ENCODE measurements around the gene PAX7.
A peak's percentile ranks its signal among the peaks of the same experiment; 100 is the strongest.

PAX7 gene

DNA sequence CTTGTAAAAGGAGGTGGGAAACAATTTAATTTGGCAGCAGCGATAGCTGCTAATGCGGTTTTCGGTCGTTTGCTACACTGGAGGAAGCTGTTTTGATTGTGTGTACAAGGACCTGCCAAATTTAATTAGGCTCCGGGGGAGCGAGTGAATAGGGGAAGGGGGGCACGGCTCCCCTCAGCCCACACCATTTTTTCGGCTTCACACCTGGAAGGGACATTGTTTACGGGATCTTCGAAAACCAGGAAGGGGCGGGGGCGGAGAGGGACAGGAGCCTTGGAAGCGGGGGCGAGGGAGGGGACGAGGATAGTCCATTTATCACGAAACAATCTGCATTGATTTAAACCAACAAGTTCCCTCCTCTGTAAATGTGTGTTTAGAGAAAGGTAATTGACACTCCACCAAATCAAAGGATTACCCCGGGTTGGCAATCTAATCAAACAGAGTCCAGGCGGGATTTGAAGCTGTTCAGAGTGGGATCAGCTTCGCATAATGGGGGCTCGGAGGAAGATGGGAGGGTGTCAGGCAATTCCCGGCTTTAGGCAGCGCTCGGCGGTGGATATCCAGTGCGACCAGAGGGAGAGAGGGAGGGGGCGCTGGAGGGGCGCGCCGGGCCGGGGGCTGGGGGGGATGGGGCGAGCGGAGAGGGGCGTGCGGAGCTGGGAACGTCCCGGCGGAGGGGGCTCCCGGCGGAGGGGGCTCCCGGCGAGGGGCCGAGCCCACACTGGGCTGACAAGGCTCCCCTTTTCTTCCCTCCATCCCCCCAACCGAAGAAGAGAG, 9.8 kb downstream of the PAX7 start:
- Histone ChIP-seq H3K9me3 (ENCODE audit: low read length) (peaks cover 5% of the 10 kb centered on the region), H3K4me3 (ENCODE audit: low read length) (no peak overlapping the region), H3K27me3 (ENCODE audit: insufficient read depth, low read length) (peaks cover 95% of the 10 kb centered on the region), H3K36me3 (ENCODE audit: insufficient read depth, low read length) (no peaks in the 10 kb centered on the region), H2AFZ (ENCODE audit: low read depth, low read length) (no peak overlapping the region), H3K4me1 (ENCODE audit: insufficient read depth, low read length) (peaks cover 2% of the 10 kb centered on the region)

- H3K4me1 ChIP-seq (ENCODE audit: insufficient read depth, low read length): peaks cover 2% of the 10 kb centered on the region
- H3K27me3 ChIP-seq (ENCODE audit: insufficient read depth, low read length): peaks cover 95% of the 10 kb centered on the region
- H2AFZ ChIP-seq (ENCODE audit: low read depth, low read length): no peak overlapping the region
- no peaks in the 10 kb centered on the region for H3K36me3 ChIP-seq (ENCODE audit: insufficient read depth, low read length)
- no peak overlapping the region for H3K4me3 ChIP-seq (ENCODE audit: low read length)
- peaks cover under 1% of the 10 kb centered on the region for H3K9me3 ChIP-seq (ENCODE audit: low read length)
Measured at GRCh38 chr1:18641005-18641941, 10.6 kb downstream of the PAX7 start.

GRCh38 chr1:18642278-18643095, 11.8 kb downstream of the PAX7 start:
- no peaks in the 10 kb centered on the region for H3K9me3 ChIP-seq (ENCODE audit: low read length)
- no peak overlapping the region for H3K4me3 ChIP-seq (ENCODE audit: low read length)
- H3K4me1 ChIP-seq (ENCODE audit: insufficient read depth, low read length): peaks cover 8% of the 10 kb centered on the region

DNA sequence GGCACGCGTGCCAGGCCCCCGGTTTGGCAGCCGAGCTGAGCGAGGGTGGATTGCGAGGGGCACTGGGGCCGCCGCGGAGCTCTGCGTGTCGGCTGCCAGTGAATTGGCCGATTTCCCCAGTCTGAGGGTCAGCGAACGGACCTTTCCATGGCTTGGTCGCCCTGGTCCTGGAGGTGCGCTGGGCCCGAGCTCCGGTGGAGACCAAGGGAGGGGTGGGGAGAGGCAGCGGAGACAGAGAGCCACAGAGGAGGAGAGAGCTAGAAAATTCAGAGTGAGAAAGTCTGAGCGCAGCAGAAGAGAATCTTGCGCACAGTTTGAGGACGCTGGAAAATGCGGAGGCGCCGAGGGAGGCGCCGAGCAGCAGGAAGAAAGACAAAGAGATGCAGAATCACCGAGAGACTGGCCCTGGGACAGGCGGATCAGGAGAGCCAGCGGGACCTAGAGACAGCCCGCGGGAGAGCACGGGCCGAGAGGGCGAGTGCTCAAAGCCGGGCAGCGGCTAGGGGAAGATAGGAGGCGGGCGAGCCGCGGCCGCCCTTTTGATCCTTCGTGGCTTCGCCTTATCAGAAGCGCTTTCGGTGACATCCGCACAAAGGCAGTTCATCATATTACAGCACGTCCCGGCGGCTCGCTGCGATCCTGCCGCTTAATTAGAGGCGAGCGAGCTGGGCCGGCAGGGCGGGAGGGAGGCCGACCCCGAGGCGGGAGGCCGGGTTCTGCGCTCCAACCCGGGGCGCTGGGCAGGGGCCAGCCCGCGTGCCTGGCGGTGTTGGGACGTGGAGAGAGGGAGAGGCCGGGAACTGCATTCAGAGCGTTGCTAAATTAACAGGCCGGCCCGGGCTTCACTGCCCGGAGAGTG, 12.7 kb downstream of the PAX7 start:
- no peaks in the 10 kb centered on the region for H3K36me3 ChIP-seq (ENCODE audit: insufficient read depth, low read length)
- peak overlapping the region; percentile 14 for H3K4me3 ChIP-seq (ENCODE audit: low read length)
- H2AFZ ChIP-seq (ENCODE audit: low read depth, low read length): no peak overlapping the region
- peaks cover 10% of the 10 kb centered on the region for H3K4me1 ChIP-seq (ENCODE audit: insufficient read depth, low read length)
- peaks cover 90% of the 10 kb centered on the region for H3K27me3 ChIP-seq (ENCODE audit: insufficient read depth, low read length)
- no peaks in the 10 kb centered on the region for H3K9me3 ChIP-seq (ENCODE audit: low read length)

More at GRCh38 chr1:18642278-18643095, 11.8 kb downstream of the PAX7 start:
- Histone ChIP-seq H3K27me3 (ENCODE audit: insufficient read depth, low read length) (peaks cover 91% of the 10 kb centered on the region), H2AFZ (ENCODE audit: low read depth, low read length) (no peak overlapping the region), H3K36me3 (ENCODE audit: insufficient read depth, low read length) (no peaks in the 10 kb centered on the region)

DNA sequence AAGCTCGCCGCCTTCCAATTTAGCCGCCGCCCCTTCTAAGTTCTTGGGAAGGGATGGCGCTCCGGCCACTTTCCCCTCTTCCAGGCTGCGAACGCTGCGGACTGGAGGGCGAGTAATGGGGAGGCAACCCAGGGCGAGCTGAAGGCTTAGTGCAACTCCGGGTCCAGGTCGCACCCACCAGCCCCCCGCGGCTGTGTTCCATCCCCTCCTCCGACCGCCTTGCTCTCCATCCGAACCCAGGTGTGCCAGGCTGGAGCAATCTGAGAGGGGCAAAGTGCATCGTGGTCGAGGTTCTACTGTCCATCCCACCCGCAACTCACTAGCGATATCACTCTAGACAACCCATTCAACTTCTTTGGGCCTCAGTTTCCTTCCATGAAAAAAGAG, 13.4 kb downstream of the PAX7 start:
- Histone ChIP-seq H2AFZ (ENCODE audit: low read depth, low read length) (no peak overlapping the region), H3K4me1 (ENCODE audit: insufficient read depth, low read length) (peaks cover 10% of the 10 kb centered on the region), H3K36me3 (ENCODE audit: insufficient read depth, low read length) (no peaks in the 10 kb centered on the region), H3K9me3 (ENCODE audit: low read length) (no peaks in the 10 kb centered on the region), H3K4me3 (ENCODE audit: low read length) (peak overlapping the region; percentile 14), H3K27me3 (ENCODE audit: insufficient read depth, low read length) (peaks cover 90% of the 10 kb centered on the region)

DNA sequence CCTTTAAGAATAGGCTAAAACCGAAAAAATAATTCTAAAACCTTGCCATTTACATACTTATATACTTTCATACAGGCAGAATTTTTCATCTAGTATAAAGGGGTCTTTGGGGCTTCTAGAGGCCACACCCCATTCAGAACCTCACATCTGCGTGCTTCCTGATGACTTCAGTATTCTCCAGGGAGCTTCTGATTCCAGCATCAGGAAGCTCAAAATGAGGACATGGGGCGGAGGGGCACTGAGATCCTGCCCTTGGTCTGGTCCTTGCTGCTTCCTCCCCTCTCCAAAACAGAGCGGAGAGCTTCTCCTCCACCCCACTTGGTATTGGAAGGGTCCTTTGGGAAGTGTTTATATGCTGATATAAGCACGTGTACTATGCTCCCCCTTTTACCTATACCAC, 13.8 kb downstream of the PAX7 start:
- Histone ChIP-seq H3K4me1 (ENCODE audit: insufficient read depth, low read length) (peaks cover 10% of the 10 kb centered on the region), H2AFZ (ENCODE audit: low read depth, low read length) (no peak overlapping the region)

DNA sequence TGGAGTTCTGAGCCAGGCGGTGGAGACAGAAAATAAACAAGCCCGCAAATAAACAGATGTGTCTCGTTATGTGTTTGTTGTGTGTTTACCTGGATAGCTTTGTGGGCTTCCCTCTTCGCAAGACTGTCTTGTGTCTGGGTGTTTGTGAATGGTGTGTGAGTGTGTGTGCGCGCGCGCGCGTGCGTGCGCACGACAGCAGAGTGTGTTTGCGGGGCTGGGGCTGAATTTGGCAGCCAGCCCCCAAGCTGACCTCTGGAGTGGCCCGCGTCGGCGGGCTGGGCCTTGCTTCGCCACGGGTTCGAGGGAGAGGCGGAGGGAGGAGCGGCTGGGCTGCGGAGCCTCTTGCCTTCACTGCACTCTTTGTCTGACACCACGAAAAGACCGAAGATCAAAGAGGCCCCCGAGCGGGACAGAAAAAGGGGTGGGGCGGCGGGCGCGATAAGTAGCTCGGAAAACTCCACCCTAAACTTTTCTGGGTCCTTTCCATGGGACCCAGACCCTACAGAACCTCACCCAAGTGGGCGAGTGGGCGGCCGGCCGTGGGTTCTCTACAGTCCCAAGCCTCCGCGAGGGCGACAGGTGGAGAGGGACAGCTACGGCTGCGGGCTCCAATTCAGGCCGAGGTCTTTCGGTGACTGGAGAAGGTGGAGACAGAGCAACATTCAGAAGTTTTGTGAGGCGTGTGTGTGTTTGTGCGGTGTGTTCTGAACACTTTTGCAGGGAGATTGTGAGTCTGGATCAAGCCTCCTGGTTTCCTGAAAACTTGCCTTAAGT, 14.5 kb downstream of the PAX7 start:
- Histone ChIP-seq H3K4me1 (ENCODE audit: insufficient read depth, low read length) (peaks cover 10% of the 10 kb centered on the region), H3K9me3 (ENCODE audit: low read length) (no peaks in the 10 kb centered on the region), H3K4me3 (ENCODE audit: low read length) (no peak overlapping the region), H3K36me3 (ENCODE audit: insufficient read depth, low read length) (no peaks in the 10 kb centered on the region), H2AFZ (ENCODE audit: low read depth, low read length) (no peak overlapping the region), H3K27me3 (ENCODE audit: insufficient read depth, low read length) (peaks cover 88% of the 10 kb centered on the region)

More for the DNA sequence above, 13.8 kb downstream of the PAX7 start:
- H3K36me3 ChIP-seq (ENCODE audit: insufficient read depth, low read length): no peaks in the 10 kb centered on the region
- H3K27me3 ChIP-seq (ENCODE audit: insufficient read depth, low read length): peaks cover 88% of the 10 kb centered on the region
- H3K9me3 ChIP-seq (ENCODE audit: low read length): no peaks in the 10 kb centered on the region
- no peak overlapping the region for H3K4me3 ChIP-seq (ENCODE audit: low read length)

DNA sequence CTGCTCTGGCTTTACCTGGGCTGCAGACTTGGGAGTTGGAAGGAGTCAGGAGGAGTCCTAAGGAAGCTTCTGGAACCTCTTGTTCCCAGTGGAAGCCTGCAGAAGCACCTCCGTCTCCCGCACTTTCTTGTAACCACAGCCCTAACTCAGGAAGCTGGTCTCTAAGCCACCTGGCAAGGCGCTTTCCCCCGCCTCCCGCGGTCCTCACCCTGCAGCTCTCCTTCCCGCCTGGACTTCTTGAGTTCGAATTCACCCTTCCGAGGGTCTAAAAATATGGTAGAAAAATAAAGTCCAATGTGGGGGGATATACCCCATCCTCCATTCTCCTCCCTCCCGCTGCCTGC, 15.1 kb downstream of the PAX7 start:
- peaks cover 10% of the 10 kb centered on the region for H3K4me1 ChIP-seq (ENCODE audit: insufficient read depth, low read length)
- no peaks in the 10 kb centered on the region for H3K36me3 ChIP-seq (ENCODE audit: insufficient read depth, low read length)
- H3K4me3 ChIP-seq (ENCODE audit: low read length): no peak overlapping the region
- no peak overlapping the region for H2AFZ ChIP-seq (ENCODE audit: low read depth, low read length)
- peaks cover 87% of the 10 kb centered on the region for H3K27me3 ChIP-seq (ENCODE audit: insufficient read depth, low read length)
- H3K9me3 ChIP-seq (ENCODE audit: low read length): no peaks in the 10 kb centered on the region

DNA sequence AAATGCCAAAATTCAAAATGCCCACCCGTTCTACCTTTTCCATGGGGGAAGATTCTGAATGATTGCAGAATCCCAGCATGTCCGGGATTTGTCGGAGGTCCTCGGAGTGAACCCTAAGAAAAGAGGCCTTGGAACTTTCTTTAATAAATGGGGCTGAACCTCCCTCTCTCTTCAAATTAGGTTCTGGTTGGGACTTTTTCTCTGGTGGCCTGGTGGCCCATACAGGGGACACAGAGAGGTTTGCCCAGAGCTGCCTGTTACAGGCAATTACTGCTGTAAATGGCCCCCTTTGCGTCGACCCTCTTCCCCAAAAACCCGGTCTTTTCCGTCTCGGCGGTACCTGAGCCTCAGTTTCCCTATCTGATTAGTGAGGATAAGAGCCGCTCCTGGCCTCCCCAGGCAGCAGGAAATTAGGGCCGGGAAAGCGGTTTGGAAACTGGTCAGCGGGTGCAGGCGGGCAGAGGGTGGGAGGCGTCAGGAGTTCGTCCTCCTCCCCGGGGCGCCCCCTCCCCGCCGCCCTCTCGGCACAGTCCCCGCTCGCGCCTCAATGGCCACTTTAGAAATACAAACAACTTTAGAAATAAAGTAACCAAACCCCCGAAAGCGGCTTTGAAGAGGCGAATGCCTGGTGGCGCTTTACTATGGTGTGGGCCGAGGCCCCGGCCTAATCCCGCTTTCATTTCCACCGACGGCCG, 15.6 kb downstream of the PAX7 start:
- Histone ChIP-seq H3K36me3 (ENCODE audit: insufficient read depth, low read length) (no peaks in the 10 kb centered on the region), H3K4me3 (ENCODE audit: low read length) (no peak overlapping the region), H3K27me3 (ENCODE audit: insufficient read depth, low read length) (peaks cover 85% of the 10 kb centered on the region), H3K9me3 (ENCODE audit: low read length) (no peaks in the 10 kb centered on the region), H3K4me1 (ENCODE audit: insufficient read depth, low read length) (peaks cover 10% of the 10 kb centered on the region), H2AFZ (ENCODE audit: low read depth, low read length) (no peak overlapping the region)

GRCh38 chr1:18646786-18647410, 16.3 kb downstream of the PAX7 start:
- Histone ChIP-seq H3K4me1 (ENCODE audit: insufficient read depth, low read length) (peaks cover 10% of the 10 kb centered on the region), H3K36me3 (ENCODE audit: insufficient read depth, low read length) (no peaks in the 10 kb centered on the region), H3K9me3 (ENCODE audit: low read length) (no peaks in the 10 kb centered on the region), H3K4me3 (ENCODE audit: low read length) (no peak overlapping the region), H3K27me3 (ENCODE audit: insufficient read depth, low read length) (peaks cover 78% of the 10 kb centered on the region), H2AFZ (ENCODE audit: low read depth, low read length) (no peak overlapping the region)

- H3K27me3 ChIP-seq (ENCODE audit: insufficient read depth, low read length): peaks cover 73% of the 10 kb centered on the region
- no peak overlapping the region for H3K4me3 ChIP-seq (ENCODE audit: low read length)
- H3K9me3 ChIP-seq (ENCODE audit: low read length): no peaks in the 10 kb centered on the region
- no peak overlapping the region for H2AFZ ChIP-seq (ENCODE audit: low read depth, low read length)
- peaks cover 10% of the 10 kb centered on the region for H3K4me1 ChIP-seq (ENCODE audit: insufficient read depth, low read length)
- H3K36me3 ChIP-seq (ENCODE audit: insufficient read depth, low read length): no peaks in the 10 kb centered on the region
Measured at GRCh38 chr1:18647681-18648214, 17.1 kb downstream of the PAX7 start.
